ENCODE data around the gene RBFOX1.

DNA sequence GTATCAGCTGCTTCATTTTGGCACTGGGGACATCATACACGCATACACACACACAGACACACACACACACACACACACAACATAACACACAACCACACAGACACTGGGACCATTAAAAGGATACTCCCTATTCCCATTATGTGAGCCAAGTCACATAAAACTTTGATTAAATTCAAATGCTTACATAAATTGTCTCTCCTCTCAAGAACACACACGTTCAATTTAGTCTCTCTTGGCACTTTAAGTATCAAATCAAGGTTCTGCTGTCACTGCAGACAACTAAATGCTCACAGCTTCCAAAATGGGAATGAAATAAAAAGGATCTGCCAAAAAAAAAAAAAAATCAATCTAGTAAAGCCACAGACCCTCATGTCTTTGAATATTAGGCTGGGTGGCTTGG lies 184.9 kb downstream of the RBFOX1 start:
- TF ChIP-seq, protein P1, sequence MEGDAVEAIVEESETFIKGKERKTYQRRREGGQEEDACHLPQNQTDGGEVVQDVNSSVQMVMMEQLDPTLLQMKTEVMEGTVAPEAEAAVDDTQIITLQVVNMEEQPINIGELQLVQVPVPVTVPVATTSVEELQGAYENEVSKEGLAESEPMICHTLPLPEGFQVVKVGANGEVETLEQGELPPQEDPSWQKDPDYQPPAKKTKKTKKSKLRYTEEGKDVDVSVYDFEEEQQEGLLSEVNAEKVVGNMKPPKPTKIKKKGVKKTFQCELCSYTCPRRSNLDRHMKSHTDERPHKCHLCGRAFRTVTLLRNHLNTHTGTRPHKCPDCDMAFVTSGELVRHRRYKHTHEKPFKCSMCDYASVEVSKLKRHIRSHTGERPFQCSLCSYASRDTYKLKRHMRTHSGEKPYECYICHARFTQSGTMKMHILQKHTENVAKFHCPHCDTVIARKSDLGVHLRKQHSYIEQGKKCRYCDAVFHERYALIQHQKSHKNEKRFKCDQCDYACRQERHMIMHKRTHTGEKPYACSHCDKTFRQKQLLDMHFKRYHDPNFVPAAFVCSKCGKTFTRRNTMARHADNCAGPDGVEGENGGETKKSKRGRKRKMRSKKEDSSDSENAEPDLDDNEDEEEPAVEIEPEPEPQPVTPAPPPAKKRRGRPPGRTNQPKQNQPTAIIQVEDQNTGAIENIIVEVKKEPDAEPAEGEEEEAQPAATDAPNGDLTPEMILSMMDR (IDR thresholded peaks at IDR 0.05) = no peak
- TF ChIP-seq EZH2 (IDR thresholded peaks at IDR 0.05; ENCODE audit: borderline replicate concordance, insufficient read depth, low read depth, low read length, poor library complexity, severe bottlenecking) = no peak
